OCI-LY3 (cell line): ENCODE measurements around the gene KBTBD7.

Experiments used
- EZH2phosphoT487 ChIP-seq: fragments of 200-600 bp; shearing (Covaris generic); IDR thresholded peaks from 2 replicates; pipeline ENCODE4 v1.6.1; 2018; ENCODE audit warnings: antibody characterized with exemption, mixed run types, low read depth
- TF ChIP-seq, protein P1 (sequence below): fragments of 200-600, 300-600 bp; sonication (generic); IDR thresholded peaks from 2 replicates; pipeline ENCODE4 v1.5.1; 2014; ENCODE audit warnings: antibody characterized with exemption, low read length, low read depth

GRCh38 chr13:41224113-41225110, 30.0 kb upstream of the KBTBD7 start:
- TF ChIP-seq, protein P1, sequence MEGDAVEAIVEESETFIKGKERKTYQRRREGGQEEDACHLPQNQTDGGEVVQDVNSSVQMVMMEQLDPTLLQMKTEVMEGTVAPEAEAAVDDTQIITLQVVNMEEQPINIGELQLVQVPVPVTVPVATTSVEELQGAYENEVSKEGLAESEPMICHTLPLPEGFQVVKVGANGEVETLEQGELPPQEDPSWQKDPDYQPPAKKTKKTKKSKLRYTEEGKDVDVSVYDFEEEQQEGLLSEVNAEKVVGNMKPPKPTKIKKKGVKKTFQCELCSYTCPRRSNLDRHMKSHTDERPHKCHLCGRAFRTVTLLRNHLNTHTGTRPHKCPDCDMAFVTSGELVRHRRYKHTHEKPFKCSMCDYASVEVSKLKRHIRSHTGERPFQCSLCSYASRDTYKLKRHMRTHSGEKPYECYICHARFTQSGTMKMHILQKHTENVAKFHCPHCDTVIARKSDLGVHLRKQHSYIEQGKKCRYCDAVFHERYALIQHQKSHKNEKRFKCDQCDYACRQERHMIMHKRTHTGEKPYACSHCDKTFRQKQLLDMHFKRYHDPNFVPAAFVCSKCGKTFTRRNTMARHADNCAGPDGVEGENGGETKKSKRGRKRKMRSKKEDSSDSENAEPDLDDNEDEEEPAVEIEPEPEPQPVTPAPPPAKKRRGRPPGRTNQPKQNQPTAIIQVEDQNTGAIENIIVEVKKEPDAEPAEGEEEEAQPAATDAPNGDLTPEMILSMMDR: no peak
- TF ChIP-seq EZH2phosphoT487: no peak
